ENCODE data around the gene CYP27C1.
"Not testable (repeated sequence)": the region's sequence is repeated elsewhere in the genome, so short reads cannot be mapped to it uniquely, and the experiment has no call there.

CYP27C1 gene

GRCh38 chr2:127255146-127255545 is 35.0 kb upstream of the CYP27C1 start:
- Histone ChIP-seq H3K4me3 (ENCODE audit: control insufficient read depth in 1 of 7, extremely low read depth in 1 of 7, insufficient read depth in 4 of 7, low read depth in 2 of 7, low read length in 6 of 7) (no peak overlapping the region), H3K9me3 (ENCODE audit: control extremely low read depth in 1 of 5, control insufficient read depth in 4 of 5, insufficient read depth in 2 of 5, low read depth in 1 of 5, low read length in 4 of 5) (no peaks in the 10 kb centered on the region), H3K4me1 (ENCODE audit: control extremely low read depth in 1 of 4, control insufficient read depth in 4 of 4, insufficient read depth in 4 of 4, low read length in 3 of 4) (peaks cover 0 to 15% (median 0%) of the 10 kb centered on the region in 4 experiments), H3K27me3 (replicated peaks in 2 of 5; ENCODE audit: control insufficient read depth in 4 of 5, insufficient read depth in 5 of 5, low read length in 4 of 5) (no peaks in the 10 kb centered on the region), H3K36me3 (ENCODE audit: control insufficient read depth in 4 of 4, insufficient read depth in 4 of 4, low read length in 3 of 4) (peaks cover 15 to 42% (median 32%) of the 10 kb centered on the region in 4 experiments), H3K27ac (ENCODE audit: insufficient read depth in 1 of 2, low read depth in 1 of 2, low read length in 2 of 2, poor library complexity in 1 of 2, severe bottlenecking in 2 of 2) (no peak overlapping the region)
- ChIA-PET CTCF (no interaction called here), POLR2A (no interaction called here)
- WGBS (ENCODE audit: insufficient coverage) = no CpG with 5 or more reads among the region's 2 CpGs
- no peak for DNase-seq

- H3K4me3 ChIP-seq (ENCODE audit: control insufficient read depth in 1 of 7, extremely low read depth in 1 of 7, insufficient read depth in 4 of 7, low read depth in 2 of 7, low read length in 6 of 7) = no peak overlapping the region
- 100% methylated on average over 1 of the region's 7 CpGs for WGBS (ENCODE audit: insufficient coverage)
- H3K4me1 ChIP-seq (ENCODE audit: control extremely low read depth in 1 of 4, control insufficient read depth in 4 of 4, insufficient read depth in 4 of 4, low read length in 3 of 4) = peaks cover 0 to 15% (median 0%) of the 10 kb centered on the region in 4 experiments
- no peaks in the 10 kb centered on the region for H3K9me3 ChIP-seq (ENCODE audit: control extremely low read depth in 1 of 5, control insufficient read depth in 4 of 5, insufficient read depth in 2 of 5, low read depth in 1 of 5, low read length in 4 of 5)
- DNase-seq = no peak
- no peaks in the 10 kb centered on the region for H3K27me3 ChIP-seq (replicated peaks in 2 of 5; ENCODE audit: control insufficient read depth in 4 of 5, insufficient read depth in 5 of 5, low read length in 4 of 5)
- POLR2A ChIA-PET = no interaction called here
- CTCF ChIA-PET = no interaction called here
- peaks cover 8 to 35% (median 28%) of the 10 kb centered on the region in 4 experiments for H3K36me3 ChIP-seq (ENCODE audit: control insufficient read depth in 4 of 4, insufficient read depth in 4 of 4, low read length in 3 of 4)
- no peak overlapping the region for H3K27ac ChIP-seq (ENCODE audit: insufficient read depth in 1 of 2, low read depth in 1 of 2, low read length in 2 of 2, poor library complexity in 1 of 2, severe bottlenecking in 2 of 2)
These were observed 34.4 kb upstream of the CYP27C1 start for GRCh38 chr2:127254386-127254981.

DNA sequence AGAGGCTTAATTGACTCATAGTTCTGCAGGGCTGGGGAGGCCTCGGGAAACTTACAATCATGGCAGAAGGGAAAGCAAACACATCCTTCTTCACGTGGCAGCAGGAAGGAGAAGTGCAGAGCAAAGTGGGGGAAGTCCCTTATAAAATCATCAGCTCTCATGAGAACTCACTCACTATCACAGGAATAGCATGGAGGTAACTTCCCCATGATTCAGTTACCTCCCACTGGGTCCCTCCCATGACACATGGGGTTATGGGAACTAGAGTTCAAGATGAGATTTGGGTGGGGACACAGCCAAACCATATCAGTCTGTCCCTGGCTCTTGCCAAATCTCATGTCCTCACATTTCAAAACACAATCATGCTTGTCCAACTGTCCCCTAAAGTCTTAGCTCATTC is 21.1 kb upstream of the CYP27C1 start:
- peaks cover 2 to 21% (median 7%) of the 10 kb centered on the region in 5 experiments for H3K9me3 ChIP-seq (ENCODE audit: control extremely low read depth in 1 of 5, control insufficient read depth in 4 of 5, insufficient read depth in 2 of 5, low read depth in 1 of 5, low read length in 4 of 5)
- H3K27ac ChIP-seq (ENCODE audit: insufficient read depth in 1 of 2, low read depth in 1 of 2, low read length in 2 of 2, poor library complexity in 1 of 2, severe bottlenecking in 2 of 2); H3K36me3 ChIP-seq (ENCODE audit: control insufficient read depth in 4 of 4, insufficient read depth in 4 of 4, low read length in 3 of 4); CTCF ChIA-PET; H3K27me3 ChIP-seq (replicated peaks in 2 of 5; ENCODE audit: control insufficient read depth in 4 of 5, insufficient read depth in 5 of 5, low read length in 4 of 5); H3K4me3 ChIP-seq (ENCODE audit: control insufficient read depth in 1 of 7, extremely low read depth in 1 of 7, insufficient read depth in 4 of 7, low read depth in 2 of 7, low read length in 6 of 7); H3K4me1 ChIP-seq (ENCODE audit: control extremely low read depth in 1 of 4, control insufficient read depth in 4 of 4, insufficient read depth in 4 of 4, low read length in 3 of 4): not testable (repeated sequence)
- POLR2A ChIA-PET = interaction anchor here (0.6 kb wide), 1 partner anchor 596 kb away, joined by 5 read pairs; no protein-coding TSS in a partner anchor
- peak in 1 of 3 donors; percentile 26 for DNase-seq
- 83% methylated on average over 1 of the region's 2 CpGs for WGBS (ENCODE audit: insufficient coverage)

DNA sequence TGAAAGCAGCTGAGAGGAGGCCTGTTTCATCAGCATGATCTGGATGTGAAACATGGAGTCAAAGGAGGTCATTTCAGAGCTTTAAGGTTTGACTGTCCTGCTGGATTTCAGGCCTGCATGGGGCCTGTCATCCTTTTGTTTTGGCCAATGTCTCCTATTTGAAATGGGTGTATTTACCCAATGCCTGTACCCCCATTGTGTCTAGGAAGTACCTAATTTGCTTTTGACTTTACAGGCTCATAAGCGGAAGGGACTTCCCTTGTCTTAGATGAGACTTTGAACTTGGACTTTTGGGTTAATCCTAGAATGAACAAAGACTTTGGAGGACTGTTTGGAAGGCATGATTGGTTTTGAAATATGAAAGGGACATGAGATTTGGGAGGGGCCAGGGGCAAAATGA is 19.3 kb upstream of the CYP27C1 start:
- 100% methylated on average over 1 of the region's 1 CpG for WGBS (ENCODE audit: insufficient coverage)
- ChIA-PET CTCF (no interaction called here), POLR2A (no interaction called here)
- no peak for DNase-seq
- Histone ChIP-seq H3K4me1 (ENCODE audit: control extremely low read depth in 1 of 4, control insufficient read depth in 4 of 4, insufficient read depth in 4 of 4, low read length in 3 of 4) (no peaks in the 10 kb centered on the region), H3K27me3 (replicated peaks in 2 of 5; ENCODE audit: control insufficient read depth in 4 of 5, insufficient read depth in 5 of 5, low read length in 4 of 5) (no peaks in the 10 kb centered on the region), H3K9me3 (ENCODE audit: control extremely low read depth in 1 of 5, control insufficient read depth in 4 of 5, insufficient read depth in 2 of 5, low read depth in 1 of 5, low read length in 4 of 5) (peaks cover 2 to 21% (median 7%) of the 10 kb centered on the region in 5 experiments), H3K27ac (ENCODE audit: insufficient read depth in 1 of 2, low read depth in 1 of 2, low read length in 2 of 2, poor library complexity in 1 of 2, severe bottlenecking in 2 of 2) (no peak overlapping the region), H3K4me3 (ENCODE audit: control insufficient read depth in 1 of 7, extremely low read depth in 1 of 7, insufficient read depth in 4 of 7, low read depth in 2 of 7, low read length in 6 of 7) (no peak overlapping the region), H3K36me3 (ENCODE audit: control insufficient read depth in 4 of 4, insufficient read depth in 4 of 4, low read length in 3 of 4) (no peaks in the 10 kb centered on the region)

DNA sequence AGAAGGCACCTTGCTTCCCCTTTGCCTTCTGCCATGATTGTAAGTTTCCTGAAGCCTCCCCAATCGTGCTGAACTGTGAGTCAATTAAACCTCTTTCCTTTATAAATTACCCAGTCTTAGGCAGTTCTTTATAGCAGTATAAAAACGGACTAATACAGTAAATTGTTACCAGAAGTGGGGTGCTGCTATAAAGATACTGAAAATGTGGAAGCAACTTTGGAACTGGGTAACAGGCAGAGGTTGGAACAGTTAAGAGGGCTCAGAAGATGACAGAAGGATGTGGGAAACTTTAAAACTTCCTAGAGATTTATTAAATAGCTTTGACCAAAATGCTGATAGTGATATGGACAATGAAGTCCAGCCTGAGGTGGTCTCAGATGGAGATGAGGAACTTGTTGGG is 17.7 kb upstream of the CYP27C1 start:
- H3K27me3 ChIP-seq (replicated peaks in 2 of 5; ENCODE audit: control insufficient read depth in 4 of 5, insufficient read depth in 5 of 5, low read length in 4 of 5); H3K27ac ChIP-seq (ENCODE audit: insufficient read depth in 1 of 2, low read depth in 1 of 2, low read length in 2 of 2, poor library complexity in 1 of 2, severe bottlenecking in 2 of 2); H3K36me3 ChIP-seq (ENCODE audit: control insufficient read depth in 4 of 4, insufficient read depth in 4 of 4, low read length in 3 of 4); H3K4me3 ChIP-seq (ENCODE audit: control insufficient read depth in 1 of 7, extremely low read depth in 1 of 7, insufficient read depth in 4 of 7, low read depth in 2 of 7, low read length in 6 of 7); H3K4me1 ChIP-seq (ENCODE audit: control extremely low read depth in 1 of 4, control insufficient read depth in 4 of 4, insufficient read depth in 4 of 4, low read length in 3 of 4); DNase-seq; CTCF ChIA-PET; POLR2A ChIA-PET: not testable (repeated sequence)
- WGBS (ENCODE audit: insufficient coverage) = 73% methylated on average over 2 of the region's 2 CpGs
- H3K9me3 ChIP-seq (ENCODE audit: control extremely low read depth in 1 of 5, control insufficient read depth in 4 of 5, insufficient read depth in 2 of 5, low read depth in 1 of 5, low read length in 4 of 5) = peaks cover 2 to 21% (median 7%) of the 10 kb centered on the region in 5 experiments

- no peak for DNase-seq
- Histone ChIP-seq H3K27me3 (replicated peaks in 2 of 5; ENCODE audit: control insufficient read depth in 4 of 5, insufficient read depth in 5 of 5, low read length in 4 of 5) (no peaks in the 10 kb centered on the region), H3K36me3 (ENCODE audit: control insufficient read depth in 4 of 4, insufficient read depth in 4 of 4, low read length in 3 of 4) (no peaks in the 10 kb centered on the region), H3K27ac (ENCODE audit: insufficient read depth in 1 of 2, low read depth in 1 of 2, low read length in 2 of 2, poor library complexity in 1 of 2, severe bottlenecking in 2 of 2) (no peak overlapping the region), H3K9me3 (ENCODE audit: control extremely low read depth in 1 of 5, control insufficient read depth in 4 of 5, insufficient read depth in 2 of 5, low read depth in 1 of 5, low read length in 4 of 5) (peaks cover 0 to 6% (median 2%) of the 10 kb centered on the region in 5 experiments), H3K4me3 (ENCODE audit: control insufficient read depth in 1 of 7, extremely low read depth in 1 of 7, insufficient read depth in 4 of 7, low read depth in 2 of 7, low read length in 6 of 7) (no peak overlapping the region), H3K4me1 (ENCODE audit: control extremely low read depth in 1 of 4, control insufficient read depth in 4 of 4, insufficient read depth in 4 of 4, low read length in 3 of 4) (no peaks in the 10 kb centered on the region)
- CTCF ChIA-PET = no interaction called here
- POLR2A ChIA-PET = no interaction called here
- WGBS (ENCODE audit: insufficient coverage) = 88% methylated on average over 5 of the region's 6 CpGs
These were observed 15.1 kb upstream of the CYP27C1 start for GRCh38 chr2:127235082-127235702.

DNA sequence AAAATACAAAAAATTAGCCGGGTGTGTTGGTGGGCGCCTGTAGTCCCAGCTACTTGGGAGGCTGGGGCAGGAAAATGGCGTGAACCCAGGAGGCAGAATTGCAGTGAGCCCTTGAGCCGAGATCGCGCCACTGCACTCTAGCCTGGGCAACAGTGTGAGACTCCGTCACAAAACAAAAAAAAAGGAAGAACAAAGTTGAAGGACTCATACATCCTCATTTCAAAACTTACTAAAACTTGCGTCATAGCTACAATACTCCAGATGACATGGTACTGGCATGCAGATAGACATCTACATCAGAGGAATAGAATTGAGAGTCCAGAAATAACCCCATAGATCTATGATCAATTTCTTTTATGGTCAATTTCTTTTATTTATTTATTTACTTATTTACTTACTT is 13.6 kb upstream of the CYP27C1 start:
- Histone ChIP-seq H3K9me3 (ENCODE audit: control extremely low read depth in 1 of 5, control insufficient read depth in 4 of 5, insufficient read depth in 2 of 5, low read depth in 1 of 5, low read length in 4 of 5) (peaks cover 0 to 6% (median 0%) of the 10 kb centered on the region in 5 experiments), H3K27ac (ENCODE audit: insufficient read depth in 1 of 2, low read depth in 1 of 2, low read length in 2 of 2, poor library complexity in 1 of 2, severe bottlenecking in 2 of 2) (no peak overlapping the region), H3K4me3 (ENCODE audit: control insufficient read depth in 1 of 7, extremely low read depth in 1 of 7, insufficient read depth in 4 of 7, low read depth in 2 of 7, low read length in 6 of 7) (no peak overlapping the region), H3K27me3 (replicated peaks in 2 of 5; ENCODE audit: control insufficient read depth in 4 of 5, insufficient read depth in 5 of 5, low read length in 4 of 5) (no peaks in the 10 kb centered on the region), H3K36me3 (ENCODE audit: control insufficient read depth in 4 of 4, insufficient read depth in 4 of 4, low read length in 3 of 4) (no peaks in the 10 kb centered on the region), H3K4me1 (ENCODE audit: control extremely low read depth in 1 of 4, control insufficient read depth in 4 of 4, insufficient read depth in 4 of 4, low read length in 3 of 4) (no peaks in the 10 kb centered on the region)
- ChIA-PET CTCF (interaction anchor here (1.2 kb wide), 2 partner anchors 11 to 102 kb away, joined by 3 to 4 read pairs; no protein-coding TSS in a partner anchor), POLR2A (no interaction called here)
- 100% methylated on average over 5 of the region's 8 CpGs for WGBS (ENCODE audit: insufficient coverage)
- no peak for DNase-seq
